HEK293 (cell line): ENCODE results near the gene ASPRV1.

Experiments
- CTCF ChIA-PET: fragments of 350-600 bp; formaldehyde crosslinking; extraction: SDS; loops from one replicate; lab custom pipeline; 2021; ENCODE audit warnings: antibody characterized with exemption; lab: Yijun Ruan, JAX
- POLR2A ChIA-PET: fragments of 300-600 bp; formaldehyde crosslinking; extraction: SDS; loops from one replicate; lab custom pipeline; 2020; ENCODE audit warnings: antibody characterized with exemption, inconsistent platforms; lab: Yijun Ruan, JAX
- H3K27ac ChIP-seq: fragments of 200-500 bp; sonication (Bioruptor generic); 2 replicates; pipeline ENCODE4 v1.5.1; 2014; ENCODE audit warnings: low read depth, low read length, control low read depth, inconsistent platforms; ENCODE audit errors: extremely low read depth
- H3K36me3 ChIP-seq, 2 experiments: fragments of 200-500 bp in 1 of 2; sonication (Bioruptor generic) in 1 of 2; 1 replicate in 1 of 2; 2 replicates in 1 of 2; pipeline ENCODE4 v1.5.1; 2014 to 2017; ENCODE audit warnings: inconsistent platforms in 2 of 2, low read length in 2 of 2; ENCODE audit not compliant: control insufficient read depth in 2 of 2, insufficient read depth in 1 of 2
- H3K4me1 ChIP-seq: fragments of 200-500 bp; sonication (Bioruptor generic); 2 replicates; pipeline ENCODE4 v1.5.1; 2014; ENCODE audit warnings: mild to moderate bottlenecking, low read length, inconsistent platforms; ENCODE audit not compliant: control insufficient read depth, insufficient read depth
- H3K4me3 ChIP-seq: 2 replicates; pipeline ENCODE4 v1.5.1; 2011; ENCODE audit warnings: low read depth, mild to moderate bottlenecking, control low read depth, low read length, moderate library complexity
- H3K9me3 ChIP-seq: fragments of 200-500 bp; sonication (Bioruptor generic); 2 replicates; pipeline ENCODE4 v1.5.1; 2014; ENCODE audit warnings: low read depth, low read length, inconsistent platforms; ENCODE audit not compliant: control insufficient read depth, insufficient read depth
- BCL11A ChIP-seq: fragments of 450-650 bp; formaldehyde crosslinking; IDR thresholded peaks from 2 replicates; pipeline ENCODE4 v1.5.1; 2016; ENCODE audit warnings: low read depth, missing biosample characterization, missing genetic modification characterization
- BCL11B ChIP-seq: fragments of 450-650 bp; formaldehyde crosslinking; IDR thresholded peaks from 2 replicates; pipeline ENCODE4 v1.5.1; 2016; ENCODE audit warnings: low read depth, missing biosample characterization, missing genetic modification characterization
- KLF9 ChIP-seq: fragments of 450-650 bp; formaldehyde crosslinking; IDR thresholded peaks from 2 replicates; pipeline ENCODE4 v1.5.1; 2016; ENCODE audit warnings: missing biosample characterization, missing genetic modification characterization, low read depth
- SALL2 ChIP-seq: fragments of 450-650 bp; formaldehyde crosslinking; IDR thresholded peaks from 2 replicates; pipeline ENCODE4 v1.5.0; 2017; ENCODE audit warnings: missing biosample characterization, mild to moderate bottlenecking, missing genetic modification characterization, borderline replicate concordance
- ZEB2 ChIP-seq: fragments of 450-650 bp; formaldehyde crosslinking; IDR thresholded peaks from 2 replicates; pipeline ENCODE4 v1.5.1; 2016; ENCODE audit warnings: missing biosample characterization, missing genetic modification characterization
- ZNF114 ChIP-seq: fragments of 450-650 bp; formaldehyde crosslinking; IDR thresholded peaks from 2 replicates; pipeline ENCODE4 v1.5.0; 2017; ENCODE audit warnings: missing biosample characterization, missing genetic modification characterization
- ZNF133 ChIP-seq: fragments of 450-650 bp; formaldehyde crosslinking; IDR thresholded peaks from 2 replicates; pipeline ENCODE4 v1.5.1; 2016; ENCODE audit warnings: missing biosample characterization, missing genetic modification characterization
- ZNF140 ChIP-seq: fragments of 450-650 bp; formaldehyde crosslinking; IDR thresholded peaks from 2 replicates; pipeline ENCODE4 v1.5.1; 2016; ENCODE audit warnings: missing biosample characterization, missing genetic modification characterization
- ZNF155 ChIP-seq: fragments of 450-650 bp; formaldehyde crosslinking; IDR thresholded peaks from 2 replicates; pipeline ENCODE4 v1.5.1; 2016; ENCODE audit warnings: missing biosample characterization, missing genetic modification characterization
- ZNF157 ChIP-seq: fragments of 450-650 bp; formaldehyde crosslinking; IDR thresholded peaks from 2 replicates; pipeline ENCODE4 v1.5.1; 2016; ENCODE audit warnings: missing biosample characterization, missing genetic modification characterization
- ZNF221 ChIP-seq: fragments of 450-650 bp; formaldehyde crosslinking; IDR thresholded peaks from 2 replicates; pipeline ENCODE4 v1.5.1; 2017; ENCODE audit warnings: missing biosample characterization, missing genetic modification characterization, borderline replicate concordance
- ZNF266 ChIP-seq: fragments of 450-650 bp; formaldehyde crosslinking; IDR thresholded peaks from 2 replicates; pipeline ENCODE4 v1.5.1; 2016; ENCODE audit warnings: missing biosample characterization, missing genetic modification characterization, low read depth
- ZNF366 ChIP-seq: fragments of 450-650 bp; formaldehyde crosslinking; conservative IDR thresholded peaks from 2 replicates; pipeline ENCODE4 v1.5.1; 2016; ENCODE audit warnings: missing biosample characterization, missing genetic modification characterization
- ZNF48 ChIP-seq: fragments of 450-650 bp; formaldehyde crosslinking; IDR thresholded peaks from 2 replicates; pipeline ENCODE4 v1.5.1; 2016; ENCODE audit warnings: missing biosample characterization, missing genetic modification characterization
- ZNF549 ChIP-seq: fragments of 450-650 bp; IDR thresholded peaks from 2 replicates; pipeline ENCODE4 v1.5.1; 2018; ENCODE audit warnings: missing biosample characterization, missing genetic modification characterization, mild to moderate bottlenecking, inconsistent platforms, moderate library complexity
- ZNF558 ChIP-seq: fragments of 450-650 bp; formaldehyde crosslinking; IDR thresholded peaks from 2 replicates; pipeline ENCODE4 v1.5.1; 2016; ENCODE audit warnings: missing biosample characterization, missing genetic modification characterization
- ZNF621 ChIP-seq: fragments of 450-650 bp; formaldehyde crosslinking; IDR thresholded peaks from 2 replicates; pipeline ENCODE4 v1.5.1; 2017; ENCODE audit warnings: missing biosample characterization, missing genetic modification characterization
- ZNF777 ChIP-seq: fragments of 450-650 bp; formaldehyde crosslinking; IDR thresholded peaks from 2 replicates; pipeline ENCODE4 v1.5.1; 2017; ENCODE audit warnings: missing biosample characterization, missing genetic modification characterization, borderline replicate concordance
- ZNF792 ChIP-seq: fragments of 450-650 bp; formaldehyde crosslinking; IDR thresholded peaks from 2 replicates; pipeline ENCODE4 v1.5.1; 2016; ENCODE audit warnings: missing biosample characterization, missing genetic modification characterization
- ZSCAN30 ChIP-seq: fragments of 450-650 bp; IDR thresholded peaks from 2 replicates; pipeline ENCODE4 v1.5.1; 2018; ENCODE audit warnings: missing biosample characterization, mild to moderate bottlenecking, missing genetic modification characterization, moderate library complexity
- TF ChIP-seq, protein P1 (sequence below): fragments of 450-650 bp; formaldehyde crosslinking; IDR thresholded peaks from 2 replicates; pipeline ENCODE4 v1.5.1; 2017; ENCODE audit warnings: missing biosample characterization, missing genetic modification characterization
- TF ChIP-seq, protein P2 (sequence below): fragments of 450-650 bp; formaldehyde crosslinking; IDR thresholded peaks from 2 replicates; pipeline ENCODE4 v1.5.1; 2016; ENCODE audit warnings: missing biosample characterization, missing genetic modification characterization
- TF ChIP-seq, protein P3 (sequence below): fragments of 450-650 bp; formaldehyde crosslinking; IDR thresholded peaks from 2 replicates; pipeline ENCODE4 v1.5.0; 2017; ENCODE audit warnings: missing biosample characterization, missing genetic modification characterization, borderline replicate concordance

Gene ASPRV1

DNA sequence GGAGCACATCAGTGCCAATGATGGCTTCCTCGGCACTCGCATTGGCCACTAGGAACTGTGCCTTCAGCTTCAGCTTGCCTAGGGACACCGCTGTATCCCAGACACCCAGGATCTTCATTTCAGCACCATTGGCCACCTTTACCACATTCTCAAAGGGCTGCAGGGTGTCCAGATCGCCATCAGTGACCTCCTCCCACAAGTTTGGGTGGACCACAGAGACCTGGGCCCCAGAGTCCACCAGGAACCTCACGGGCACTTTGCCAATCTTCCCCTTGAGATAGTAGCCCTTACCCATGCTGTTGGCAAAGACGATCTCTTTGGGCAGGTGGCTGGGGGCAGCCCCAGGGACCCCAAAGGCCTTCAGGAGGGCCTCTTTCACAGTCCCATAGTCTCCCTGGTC is 610 bp downstream of the ASPRV1 start:
- H3K36me3 ChIP-seq = no peaks in the 10 kb centered on the region

DNA sequence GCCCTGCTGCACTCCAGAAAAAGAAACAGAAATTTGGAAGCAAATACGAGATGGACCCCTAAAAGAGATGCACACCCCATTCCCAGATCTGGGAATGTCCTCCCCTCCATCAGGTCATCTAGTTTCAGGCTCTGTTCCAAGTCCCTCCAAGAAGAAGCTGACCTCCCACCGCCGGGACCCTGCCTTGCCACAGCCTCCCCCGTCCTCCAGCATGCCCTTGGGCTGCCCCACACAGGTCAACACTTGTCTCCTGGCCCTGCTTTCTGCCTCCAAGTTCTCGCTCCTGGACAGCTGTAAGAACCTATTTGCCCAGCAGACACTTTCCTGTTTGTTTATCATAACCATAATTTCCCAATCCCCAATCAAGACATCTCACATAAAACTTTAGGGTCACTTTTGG is 2.0 kb downstream of the ASPRV1 start:
- Histone ChIP-seq H3K9me3 (no peaks in the 10 kb centered on the region), H3K27ac (no peak overlapping the region), H3K36me3 (no peaks in the 10 kb centered on the region)
- CTCF ChIA-PET = no interaction called here
- TF ChIP-seq, protein P1, sequence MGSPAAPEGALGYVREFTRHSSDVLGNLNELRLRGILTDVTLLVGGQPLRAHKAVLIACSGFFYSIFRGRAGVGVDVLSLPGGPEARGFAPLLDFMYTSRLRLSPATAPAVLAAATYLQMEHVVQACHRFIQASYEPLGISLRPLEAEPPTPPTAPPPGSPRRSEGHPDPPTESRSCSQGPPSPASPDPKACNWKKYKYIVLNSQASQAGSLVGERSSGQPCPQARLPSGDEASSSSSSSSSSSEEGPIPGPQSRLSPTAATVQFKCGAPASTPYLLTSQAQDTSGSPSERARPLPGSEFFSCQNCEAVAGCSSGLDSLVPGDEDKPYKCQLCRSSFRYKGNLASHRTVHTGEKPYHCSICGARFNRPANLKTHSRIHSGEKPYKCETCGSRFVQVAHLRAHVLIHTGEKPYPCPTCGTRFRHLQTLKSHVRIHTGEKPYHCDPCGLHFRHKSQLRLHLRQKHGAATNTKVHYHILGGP = no peak
- TF ChIP-seq ZNF792 (tag by site-specific recombination) (no peak), ZNF549 (tag by site-specific recombination) (no peak), KLF9 (tag by site-specific recombination) (no peak), ZSCAN30 (no peak), BCL11A (no peak), ZNF777 (tag by site-specific recombination) (no peak), ZNF155 (tag by site-specific recombination) (no peak), ZNF133 (tag by site-specific recombination) (no peak), ZNF221 (no peak), ZNF157 (tag by site-specific recombination) (no peak), ZNF558 (tag by site-specific recombination) (no peak)
- TF ChIP-seq, protein P2, sequence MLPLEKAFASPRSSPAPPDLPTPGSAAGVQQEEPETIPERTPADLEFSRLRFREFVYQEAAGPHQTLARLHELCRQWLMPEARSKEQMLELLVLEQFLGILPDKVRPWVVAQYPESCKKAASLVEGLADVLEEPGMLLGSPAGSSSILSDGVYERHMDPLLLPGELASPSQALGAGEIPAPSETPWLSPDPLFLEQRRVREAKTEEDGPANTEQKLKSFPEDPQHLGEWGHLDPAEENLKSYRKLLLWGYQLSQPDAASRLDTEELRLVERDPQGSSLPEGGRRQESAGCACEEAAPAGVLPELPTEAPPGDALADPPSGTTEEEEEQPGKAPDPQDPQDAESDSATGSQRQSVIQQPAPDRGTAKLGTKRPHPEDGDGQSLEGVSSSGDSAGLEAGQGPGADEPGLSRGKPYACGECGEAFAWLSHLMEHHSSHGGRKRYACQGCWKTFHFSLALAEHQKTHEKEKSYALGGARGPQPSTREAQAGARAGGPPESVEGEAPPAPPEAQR (tag by site-specific recombination) = no peak
- TF ChIP-seq, all 188 proteins: peak for 0
- POLR2A ChIA-PET = no interaction called here
- Histone ChIP-seq H3K4me1 (no peaks in the 10 kb centered on the region), H3K4me3 (no peak overlapping the region)

More for the DNA sequence above, 610 bp downstream of the ASPRV1 start:
- Histone ChIP-seq H3K4me3 (no peak overlapping the region), H3K9me3 (no peaks in the 10 kb centered on the region), H3K4me1 (no peaks in the 10 kb centered on the region), H3K27ac (no peak overlapping the region)
- ChIA-PET CTCF (no interaction called here), POLR2A (no interaction called here)
- TF ChIP-seq BCL11B (tag by site-specific recombination) = no peak
- no peak for TF ChIP-seq ZNF140 (tag by site-specific recombination)
- no peak for TF ChIP-seq ZNF114 (tag by site-specific recombination)
- TF ChIP-seq, protein P3, sequence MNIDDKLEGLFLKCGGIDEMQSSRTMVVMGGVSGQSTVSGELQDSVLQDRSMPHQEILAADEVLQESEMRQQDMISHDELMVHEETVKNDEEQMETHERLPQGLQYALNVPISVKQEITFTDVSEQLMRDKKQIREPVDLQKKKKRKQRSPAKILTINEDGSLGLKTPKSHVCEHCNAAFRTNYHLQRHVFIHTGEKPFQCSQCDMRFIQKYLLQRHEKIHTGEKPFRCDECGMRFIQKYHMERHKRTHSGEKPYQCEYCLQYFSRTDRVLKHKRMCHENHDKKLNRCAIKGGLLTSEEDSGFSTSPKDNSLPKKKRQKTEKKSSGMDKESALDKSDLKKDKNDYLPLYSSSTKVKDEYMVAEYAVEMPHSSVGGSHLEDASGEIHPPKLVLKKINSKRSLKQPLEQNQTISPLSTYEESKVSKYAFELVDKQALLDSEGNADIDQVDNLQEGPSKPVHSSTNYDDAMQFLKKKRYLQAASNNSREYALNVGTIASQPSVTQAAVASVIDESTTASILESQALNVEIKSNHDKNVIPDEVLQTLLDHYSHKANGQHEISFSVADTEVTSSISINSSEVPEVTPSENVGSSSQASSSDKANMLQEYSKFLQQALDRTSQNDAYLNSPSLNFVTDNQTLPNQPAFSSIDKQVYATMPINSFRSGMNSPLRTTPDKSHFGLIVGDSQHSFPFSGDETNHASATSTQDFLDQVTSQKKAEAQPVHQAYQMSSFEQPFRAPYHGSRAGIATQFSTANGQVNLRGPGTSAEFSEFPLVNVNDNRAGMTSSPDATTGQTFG (tag by site-specific recombination) = no peak
- TF ChIP-seq ZNF366 (tag by site-specific recombination) = no peak

DNA sequence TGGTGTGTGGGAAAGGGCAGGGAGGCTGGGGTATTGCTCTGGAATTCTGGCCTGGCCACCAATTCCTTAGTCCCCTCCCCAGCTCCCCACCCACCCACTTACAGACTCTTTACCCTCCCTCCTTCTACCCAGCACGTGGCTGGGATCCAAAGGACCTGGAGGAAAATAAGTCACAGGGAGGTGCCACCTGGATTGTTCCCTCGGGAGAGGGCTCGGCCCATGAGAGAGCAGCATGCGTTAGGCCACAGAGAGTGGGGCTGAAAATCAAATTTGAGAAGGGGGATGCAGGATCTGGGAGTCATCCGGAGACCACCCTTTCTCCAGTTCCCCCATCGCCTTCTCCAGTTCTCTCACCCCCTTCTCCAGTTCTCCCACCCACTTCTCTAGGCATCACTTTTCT is 3.0 kb downstream of the ASPRV1 start:
- no peak for TF ChIP-seq ZSCAN30
- TF ChIP-seq ZNF48 = no peak
- TF ChIP-seq ZNF266 (tag by site-specific recombination) = no peak
- no peak for TF ChIP-seq SALL2 (tag by site-specific recombination)
- no peak for TF ChIP-seq ZNF621 (tag by site-specific recombination)
- TF ChIP-seq ZEB2 (tag by site-specific recombination) = no peak
- ChIA-PET CTCF (no interaction called here), POLR2A (no interaction called here)
- Histone ChIP-seq H3K4me3 (no peak overlapping the region), H3K36me3 (no peaks in the 10 kb centered on the region), H3K9me3 (no peaks in the 10 kb centered on the region), H3K4me1 (no peaks in the 10 kb centered on the region), H3K27ac (no peak overlapping the region)
